A673 (cell line): ENCODE results near the gene TXNRD1. TPM values are rescaled to one million over a fixed set of nuclear protein-coding genes. Genes with fewer than 3 reads are reported as not detected.

Source experiments
- BruUV-seq: library from RNA; stranded (reverse); fragments of 400-500 nt; replicated peaks from 2 replicates; lab custom pipeline; 2021; lab: Mats Ljungman, UMichigan
- CTCF ChIA-PET: fragments of 300-600 bp; sonication (Branson Sonifier 250); formaldehyde crosslinking; loops from one replicate; lab custom pipeline; 2022; ENCODE audit warnings: antibody characterized with exemption; lab: Charles Lee
- POLR2A ChIA-PET: fragments of 300-600 bp; sonication (Branson Sonifier 250); formaldehyde crosslinking; loops from one replicate; lab custom pipeline; 2022; ENCODE audit warnings: antibody characterized with exemption; ENCODE audit not compliant: low non-redundant PET; lab: Charles Lee
- DNase-seq: peaks from one replicate; pipeline ENCODE4 v3.0.0-alpha.2; 2015; ENCODE audit warnings: low spot score
- H3K27ac ChIP-seq: fragments of 200-600 bp; sonication (generic); 2 replicates; pipeline ENCODE4 v1.5.1; 2016; ENCODE audit warnings: mixed run types, low read depth, mild to moderate bottlenecking, mixed read lengths, antibody characterized with exemption, low read length; ENCODE audit not compliant: poor library complexity, severe bottlenecking
- H3K27me3 ChIP-seq: fragments of 200-600 bp; sonication (generic); replicated peaks from 2 replicates; pipeline ENCODE4 v1.6.1; 2017; ENCODE audit warnings: mixed run types, low read depth, mild to moderate bottlenecking, mixed read lengths, antibody characterized with exemption, low read length; ENCODE audit not compliant: insufficient read depth, poor library complexity
- H3K36me3 ChIP-seq: fragments of 200-600 bp; sonication (generic); 2 replicates; pipeline ENCODE4 v1.6.1; 2016; ENCODE audit warnings: mixed run types, mild to moderate bottlenecking, mixed read lengths, antibody characterized with exemption, low read length; ENCODE audit not compliant: insufficient read depth, poor library complexity, severe bottlenecking
- H3K4me1 ChIP-seq: fragments of 200-600 bp; sonication (generic); 2 replicates; pipeline ENCODE4 v1.6.1; 2017; ENCODE audit warnings: mixed run types, mild to moderate bottlenecking, mixed read lengths, antibody characterized with exemption, low read length; ENCODE audit not compliant: insufficient read depth, poor library complexity, severe bottlenecking
- H3K4me3 ChIP-seq: fragments of 200-600 bp; sonication (generic); 2 replicates; pipeline ENCODE4 v1.5.1; 2016; ENCODE audit warnings: low read depth, mixed run types, mild to moderate bottlenecking, mixed read lengths, low read length; ENCODE audit not compliant: poor library complexity, severe bottlenecking
- H3K9me3 ChIP-seq: fragments of 200-600 bp; sonication (generic); 2 replicates; pipeline ENCODE4 v1.6.1; 2016; ENCODE audit warnings: mixed run types, low read depth, mild to moderate bottlenecking, mixed read lengths, antibody characterized with exemption, low read length; ENCODE audit not compliant: poor library complexity, severe bottlenecking
- CTCF ChIP-seq: fragments of 300-800, 200-600 bp; sonication (generic); conservative IDR thresholded peaks from 2 replicates; pipeline ENCODE4 v1.5.1; 2017; ENCODE audit warnings: low read depth, mild to moderate bottlenecking, antibody characterized with exemption, low read length, moderate library complexity, mixed read lengths
- EZH2 ChIP-seq: fragments of 200-600 bp; sonication (generic); IDR thresholded peaks from 2 replicates; pipeline ENCODE4 v1.6.1; 2017; ENCODE audit warnings: borderline replicate concordance, low read depth, mild to moderate bottlenecking, mixed read lengths, antibody characterized with exemption, low read length; ENCODE audit not compliant: poor library complexity, severe bottlenecking
- intact Hi-C: fragments of 100-400 bp; cut with micrococcal nuclease; formaldehyde crosslinking; loops from one replicate; pipeline ENCODE4 v1.10.0; 2022; ENCODE audit not compliant: unreplicated experiment
- total RNA-seq: library from RNA; stranded (reverse); gene quantifications from 2 replicates; pipeline ENCODE4 v1.2.3, GENCODE V29; 2021

TXNRD1 gene
- total RNA-seq, 1 experiment from 2014 or later, result 226 TPM

- CTCF ChIA-PET, result no interaction called here
- intact Hi-C loops, result no loop called here
- TF ChIP-seq EZH2 (no peak), CTCF (no peak)
- DNase-seq, result no peak
- POLR2A ChIA-PET, result no interaction called here
- H3K27ac ChIP-seq, result peak overlapping the region; percentile 11
- no peak overlapping the region for H3K4me3 ChIP-seq
- no peaks in the 10 kb centered on the region for H3K9me3 ChIP-seq
- H3K36me3 ChIP-seq, result no peaks in the 10 kb centered on the region
- no peaks in the 10 kb centered on the region for H3K27me3 ChIP-seq
- no TSS peak for BruUV-seq
- peaks cover 38% of the 10 kb centered on the region for H3K4me1 ChIP-seq
These were observed 5.4 kb downstream of the TXNRD1 start for GRCh38 chr12:104220931-104221330.

GRCh38 chr12:104222976-104223375, 7.4 kb downstream of the TXNRD1 start:
- no TSS peak for BruUV-seq
- Histone ChIP-seq H3K4me3 (no peak overlapping the region), H3K27ac (no peak overlapping the region), H3K4me1 (peaks cover 38% of the 10 kb centered on the region), H3K36me3 (no peaks in the 10 kb centered on the region), H3K9me3 (no peaks in the 10 kb centered on the region), H3K27me3 (no peaks in the 10 kb centered on the region)
- DNase-seq, result no peak
- POLR2A ChIA-PET, result interaction anchor here (0.7 kb wide), 1 partner anchor 83 kb away, joined by 5 read pairs; no protein-coding TSS in a partner anchor
- CTCF ChIA-PET, result no interaction called here
- intact Hi-C loops, result no loop called here
- TF ChIP-seq CTCF, result no peak
- TF ChIP-seq EZH2, result no peak

- ChIA-PET POLR2A (no interaction called here), CTCF (no interaction called here)
- BruUV-seq, result no TSS peak
- TF ChIP-seq EZH2 (no peak), CTCF (no peak)
- Histone ChIP-seq H3K4me1 (peaks cover 36% of the 10 kb centered on the region), H3K27me3 (no peaks in the 10 kb centered on the region), H3K36me3 (no peaks in the 10 kb centered on the region), H3K27ac (no peak overlapping the region), H3K4me3 (no peak overlapping the region), H3K9me3 (no peaks in the 10 kb centered on the region)
- DNase-seq, result no peak
- intact Hi-C loops, result loop anchor here (2.0 kb wide), 1 partner anchor 43 kb away; no protein-coding TSS in a partner anchor
These were observed 8.1 kb downstream of the TXNRD1 start for GRCh38 chr12:104223712-104224111.
